Right atrium auricular region (tissue), 2 donors: ENCODE measurements around the gene PPP2R5D. TPM values are rescaled to one million over a fixed set of nuclear protein-coding genes. Genes with fewer than 3 reads are reported as not detected.

ENCODE experiments used
- total RNA-seq, 2 donors: library from RNA; depleted of rRNA; stranded (reverse); fragments of >200 nt; gene quantifications; one replicate each; pipeline ENCODE4 v1.1.0, GENCODE V29; 2016

The PPP2R5D gene
- total RNA-seq, 2 donors from 2014 or later = 32.8 to 41.1 TPM

Other genes with a start within 250 kb of the PPP2R5D start
- gene TBCC, start 238.5 kb upstream of the PPP2R5D start, total RNA-seq = 10 to 100 TPM; 18.8 to 21.4 TPM
- gene BICRAL, start 202.5 kb upstream of the PPP2R5D start, total RNA-seq = 10 to 100 TPM in 1 of 2 donors, 1 to 10 TPM in 1; 9.6 to 14.1 TPM
- 10 to 100 TPM; 63.3 to 66.7 TPM for gene RPL7L1, start 105.0 kb upstream of the PPP2R5D start, total RNA-seq
- 1 to 10 TPM in 1 of 2 donors, not detected in 1; 1.6 TPM for gene PTCRA, start 68.5 kb upstream of the PPP2R5D start, total RNA-seq
- 10 to 100 TPM; 22.0 to 26.5 TPM for gene CNPY3, start 55.1 kb upstream of the PPP2R5D start, total RNA-seq
- 1 to 10 TPM; 3.3 to 4.1 TPM for gene GNMT, start 23.8 kb upstream of the PPP2R5D start, total RNA-seq
- gene PEX6, start 5.4 kb upstream of the PPP2R5D start, total RNA-seq = 10 to 100 TPM; 11.7 to 16.7 TPM
- 10 to 100 TPM; 29.6 to 50.3 TPM for gene MEA1, start 29.4 kb downstream of the PPP2R5D start, total RNA-seq
- gene KLHDC3, start 29.7 kb downstream of the PPP2R5D start, total RNA-seq = 100 to 1,000 TPM; 122 to 153 TPM
- 10 to 100 TPM; 29.0 to 40.6 TPM for gene RRP36, start 37.1 kb downstream of the PPP2R5D start, total RNA-seq
- 1 to 10 TPM; 6.5 to 9.0 TPM for gene CUL7, start 69.3 kb downstream of the PPP2R5D start, total RNA-seq
- 10 to 100 TPM; 37.0 to 41.0 TPM for gene MRPL2, start 74.9 kb downstream of the PPP2R5D start, total RNA-seq
- gene KLC4, start 75.1 kb downstream of the PPP2R5D start, total RNA-seq = 10 to 100 TPM; 22.5 to 46.5 TPM
- 10 to 100 TPM in 1 of 2 donors, 1 to 10 TPM in 1; 4.5 to 12.7 TPM for gene PTK7, start 91.7 kb downstream of the PPP2R5D start, total RNA-seq
- gene SRF, start 186.7 kb downstream of the PPP2R5D start, total RNA-seq = 100 to 1,000 TPM in 1 of 2 donors, 10 to 100 TPM in 1; 59.4 to 116 TPM
- 10 to 100 TPM; 11.0 to 16.8 TPM for gene CUL9, start 197.6 kb downstream of the PPP2R5D start, total RNA-seq
- 10 to 100 TPM; 38.4 to 63.9 TPM for gene DNPH1, start 244.9 kb downstream of the PPP2R5D start, total RNA-seq